ENCODE measurements around the gene HHIP.

DNA sequence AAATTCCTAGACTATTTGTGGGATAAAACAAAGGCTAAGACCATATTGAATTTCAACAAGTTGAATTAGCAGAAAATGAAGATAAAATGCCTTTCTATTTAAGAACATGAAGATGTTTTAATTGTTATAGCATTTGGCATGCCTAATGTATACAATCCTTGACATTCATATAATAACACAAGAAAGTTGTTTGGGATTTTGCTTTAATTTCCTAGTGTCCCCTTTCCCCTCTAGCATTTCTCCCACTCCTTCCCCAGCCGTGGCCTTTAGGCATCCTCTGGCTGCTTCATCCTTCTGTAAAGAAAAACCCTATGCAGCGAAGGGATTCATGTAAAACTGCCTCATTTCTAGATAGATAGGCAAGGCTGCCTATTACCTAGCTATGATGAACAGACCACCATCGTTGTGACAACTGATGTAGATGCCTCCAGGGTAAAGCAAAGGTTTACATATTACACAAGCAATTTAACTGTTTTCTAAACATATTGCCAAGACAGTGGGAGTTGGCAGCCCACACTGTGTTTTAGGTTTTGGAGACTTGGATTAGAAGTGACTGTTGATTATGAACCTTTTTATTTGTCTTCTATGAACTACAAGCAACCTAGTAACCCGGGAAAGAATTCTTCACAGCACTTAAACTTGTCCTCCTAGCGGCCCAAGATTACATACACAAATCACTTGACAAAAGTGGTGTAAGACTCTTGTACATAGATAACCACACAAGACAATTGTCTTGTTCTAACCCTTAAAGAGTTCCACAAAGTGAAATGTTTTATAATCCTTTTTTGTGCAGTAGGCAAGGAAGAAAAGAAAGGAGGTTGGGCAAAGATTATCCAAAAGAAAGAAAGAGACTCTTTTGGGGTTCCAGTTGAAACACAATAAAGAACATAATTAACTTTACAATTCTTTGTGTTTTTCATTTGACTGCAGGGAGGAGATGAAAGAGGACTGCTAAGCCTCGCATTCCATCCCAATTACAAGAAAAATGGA is 59.9 kb downstream of the HHIP start:
- TF ChIP-seq, protein P1, sequence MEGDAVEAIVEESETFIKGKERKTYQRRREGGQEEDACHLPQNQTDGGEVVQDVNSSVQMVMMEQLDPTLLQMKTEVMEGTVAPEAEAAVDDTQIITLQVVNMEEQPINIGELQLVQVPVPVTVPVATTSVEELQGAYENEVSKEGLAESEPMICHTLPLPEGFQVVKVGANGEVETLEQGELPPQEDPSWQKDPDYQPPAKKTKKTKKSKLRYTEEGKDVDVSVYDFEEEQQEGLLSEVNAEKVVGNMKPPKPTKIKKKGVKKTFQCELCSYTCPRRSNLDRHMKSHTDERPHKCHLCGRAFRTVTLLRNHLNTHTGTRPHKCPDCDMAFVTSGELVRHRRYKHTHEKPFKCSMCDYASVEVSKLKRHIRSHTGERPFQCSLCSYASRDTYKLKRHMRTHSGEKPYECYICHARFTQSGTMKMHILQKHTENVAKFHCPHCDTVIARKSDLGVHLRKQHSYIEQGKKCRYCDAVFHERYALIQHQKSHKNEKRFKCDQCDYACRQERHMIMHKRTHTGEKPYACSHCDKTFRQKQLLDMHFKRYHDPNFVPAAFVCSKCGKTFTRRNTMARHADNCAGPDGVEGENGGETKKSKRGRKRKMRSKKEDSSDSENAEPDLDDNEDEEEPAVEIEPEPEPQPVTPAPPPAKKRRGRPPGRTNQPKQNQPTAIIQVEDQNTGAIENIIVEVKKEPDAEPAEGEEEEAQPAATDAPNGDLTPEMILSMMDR (IDR thresholded peaks at IDR 0.05; ENCODE audit: low read depth, low read length, poor library complexity, severe bottlenecking): no peak
- TF ChIP-seq EZH2phosphoT487 (IDR thresholded peaks at IDR 0.05; ENCODE audit: borderline replicate concordance, low read length): no peak

Measured in DOHH2 (cell line).